Ramos (cell line): ENCODE data around the gene SEMA6B.

Source experiments
- in situ Hi-C: fragments of 300-500 bp; cut with MboI; formaldehyde crosslinking; loops from one replicate; pipeline ENCODE4 v1.14.3; 2022; ENCODE audit warnings: low sequenced_read_pairs; ENCODE audit not compliant: unreplicated experiment

The SEMA6B gene

DNA sequence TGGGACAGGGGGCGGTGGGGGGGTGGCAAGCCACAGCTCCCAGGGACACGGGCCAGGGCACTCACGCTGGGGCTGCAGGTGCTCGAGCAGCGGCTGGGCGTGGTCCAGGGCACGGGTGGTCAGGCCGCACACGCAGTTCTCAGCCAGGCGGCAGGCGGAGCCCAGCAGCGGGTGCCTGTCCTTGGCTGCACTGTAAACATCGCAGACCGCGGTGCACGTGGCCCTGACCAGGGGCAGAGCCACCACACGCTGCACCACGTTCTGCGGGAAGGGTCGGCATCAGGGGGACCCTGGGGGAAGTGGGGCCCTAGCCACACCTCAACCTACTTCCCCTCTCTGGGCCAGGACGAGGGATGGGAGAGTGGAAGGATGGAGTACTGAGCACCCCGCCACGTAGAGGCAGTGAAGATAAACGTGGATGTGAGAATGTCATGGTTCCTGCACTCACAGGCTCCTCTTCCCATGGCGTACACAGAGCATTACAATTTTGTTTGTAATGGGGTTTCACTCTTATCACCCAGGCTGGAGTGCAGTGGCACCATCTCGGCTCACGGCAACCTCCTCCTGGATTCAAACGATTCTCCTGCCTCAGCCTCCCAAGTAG lies 27.8 kb downstream of the SEMA6B start:
- in situ Hi-C loops, result no loop called here

DNA sequence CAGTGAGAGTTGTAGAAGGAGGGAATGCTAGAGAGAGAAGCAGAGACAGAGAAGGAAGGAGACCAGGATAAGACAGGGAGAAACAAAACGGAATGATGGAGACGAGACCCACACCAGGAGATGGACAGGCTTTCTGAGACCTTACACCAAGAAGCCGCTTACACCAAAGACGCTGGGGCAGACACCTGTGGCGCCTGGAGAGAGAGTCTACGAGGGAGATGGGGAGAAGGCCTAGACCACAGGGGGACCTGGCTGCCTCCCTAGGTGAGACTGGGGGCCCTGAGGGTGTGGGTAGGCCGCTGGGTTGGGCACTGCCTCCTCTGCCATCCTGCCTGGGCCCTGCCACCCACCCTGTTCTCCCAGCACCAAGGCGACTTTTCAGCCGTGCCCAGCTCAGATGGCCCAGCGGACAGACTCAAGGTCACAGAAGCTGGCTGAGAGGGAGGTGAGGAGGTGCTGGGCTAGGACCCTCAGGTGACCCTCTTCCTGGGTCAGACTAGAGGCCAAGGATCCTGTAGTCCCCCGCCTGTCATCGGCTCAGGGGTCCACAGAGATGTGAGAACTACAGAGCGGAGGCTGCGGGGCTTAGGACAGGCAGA lies 29.5 kb downstream of the SEMA6B start:
- in situ Hi-C loops, result loop anchor here (10.0 kb wide), 1 partner anchor 265 kb away; no protein-coding TSS in a partner anchor

DNA sequence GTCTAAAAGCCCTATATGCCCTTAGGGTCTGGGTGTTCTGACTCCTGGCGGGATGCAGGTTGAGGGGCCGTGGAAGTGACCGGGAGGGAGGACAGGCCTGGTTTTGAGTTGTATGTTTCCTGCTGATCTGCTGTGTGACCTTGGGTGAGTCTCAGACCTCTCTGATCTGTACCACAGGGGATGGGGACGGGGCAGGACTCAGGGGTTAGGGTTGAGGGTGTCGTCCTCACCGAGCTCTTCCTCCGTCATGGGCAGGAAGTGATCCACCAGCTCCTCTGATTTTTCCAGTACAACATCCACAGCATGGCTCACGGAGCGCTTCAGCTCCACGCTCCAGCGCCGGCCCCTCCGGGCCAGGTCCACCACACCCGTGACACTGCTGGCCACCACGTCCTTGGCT lies 30.6 kb downstream of the SEMA6B start:
- in situ Hi-C loops, result loop anchor here (10.0 kb wide), 1 partner anchor 264 kb away; no protein-coding TSS in a partner anchor

DNA sequence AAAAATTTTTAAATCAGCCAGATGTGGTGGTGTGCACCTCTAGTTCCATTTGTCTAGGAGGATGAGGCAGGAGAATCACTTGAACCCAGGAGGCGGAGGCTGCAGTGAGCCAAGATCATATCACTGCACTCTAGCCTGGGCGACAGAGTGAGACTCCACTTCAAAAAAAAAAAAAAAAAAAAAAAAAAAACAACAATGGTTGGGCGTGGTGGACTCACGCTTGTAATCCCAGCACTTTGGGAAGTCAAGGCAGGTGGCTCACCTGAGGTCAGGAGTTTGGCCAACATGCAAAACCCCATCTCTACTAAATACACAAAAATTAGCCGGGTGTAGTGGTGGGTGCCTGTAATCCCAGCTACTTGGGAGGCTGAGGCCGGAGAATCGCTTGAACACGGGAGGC lies 32.1 kb downstream of the SEMA6B start:
- in situ Hi-C loops, result loop anchor here (10.0 kb wide), 1 partner anchor 263 kb away; no protein-coding TSS in a partner anchor

DNA sequence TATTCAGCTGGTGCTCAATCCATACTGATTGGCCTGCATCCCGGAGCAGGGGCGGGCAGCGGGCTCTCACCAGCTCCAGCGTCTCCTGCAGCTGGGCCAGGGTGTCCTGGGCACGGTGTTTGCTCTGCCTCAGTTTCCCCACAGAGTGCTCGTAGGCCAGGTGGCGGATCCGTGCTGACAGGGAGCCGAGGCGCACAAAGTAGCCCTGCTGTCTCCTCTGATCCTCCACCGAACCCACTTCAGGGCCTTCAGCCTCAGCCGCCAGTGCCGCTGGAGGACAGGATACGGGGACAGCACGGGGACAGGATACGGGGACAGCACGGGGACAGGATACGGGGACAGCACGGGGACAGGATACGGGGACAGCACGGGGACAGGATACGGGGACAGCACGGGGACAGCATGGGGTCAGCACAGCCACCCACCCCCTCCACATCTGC lies 33.9 kb downstream of the SEMA6B start:
- in situ Hi-C loops, result loop anchor here (10.0 kb wide), 1 partner anchor 261 kb away; no protein-coding TSS in a partner anchor

DNA sequence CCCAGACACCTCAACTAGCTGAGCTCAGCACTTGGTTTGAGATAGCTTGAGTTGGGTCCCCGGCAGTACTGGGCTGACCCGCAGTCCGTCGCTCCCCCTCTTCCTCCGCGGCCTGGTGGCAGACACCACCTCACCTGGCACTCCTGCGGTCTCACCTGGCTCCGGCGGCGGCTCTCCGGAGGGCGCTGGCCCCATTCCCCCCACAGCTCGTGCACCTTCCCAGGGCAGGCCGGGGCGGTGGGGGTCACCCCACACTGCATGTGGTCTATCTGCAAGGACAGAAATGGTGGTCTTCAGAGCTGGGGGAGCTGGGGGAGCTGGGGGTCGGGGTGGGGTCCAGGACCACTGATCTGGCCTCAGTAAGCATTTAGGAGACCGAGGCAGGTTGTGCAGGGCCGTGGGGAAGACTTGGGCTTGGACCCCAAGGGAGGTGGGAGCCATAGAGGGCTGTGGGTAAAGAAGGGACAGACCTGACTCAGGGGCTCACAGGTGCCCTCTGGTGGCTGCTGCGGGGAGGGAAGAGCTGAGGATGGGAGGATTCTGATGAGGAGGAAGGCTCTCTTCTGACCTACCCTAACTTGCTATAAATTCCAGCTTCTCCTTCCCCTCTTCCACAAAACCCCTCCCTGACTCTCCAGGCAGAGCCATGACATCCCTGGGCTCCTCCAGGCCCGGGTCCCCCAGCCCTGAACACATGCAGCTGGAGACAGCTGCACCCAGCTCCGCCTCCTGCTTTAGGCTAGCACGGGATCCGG lies 34.5 kb downstream of the SEMA6B start:
- in situ Hi-C loops, result loop anchor here (10.0 kb wide), 1 partner anchor 260 kb away; no protein-coding TSS in a partner anchor

DNA sequence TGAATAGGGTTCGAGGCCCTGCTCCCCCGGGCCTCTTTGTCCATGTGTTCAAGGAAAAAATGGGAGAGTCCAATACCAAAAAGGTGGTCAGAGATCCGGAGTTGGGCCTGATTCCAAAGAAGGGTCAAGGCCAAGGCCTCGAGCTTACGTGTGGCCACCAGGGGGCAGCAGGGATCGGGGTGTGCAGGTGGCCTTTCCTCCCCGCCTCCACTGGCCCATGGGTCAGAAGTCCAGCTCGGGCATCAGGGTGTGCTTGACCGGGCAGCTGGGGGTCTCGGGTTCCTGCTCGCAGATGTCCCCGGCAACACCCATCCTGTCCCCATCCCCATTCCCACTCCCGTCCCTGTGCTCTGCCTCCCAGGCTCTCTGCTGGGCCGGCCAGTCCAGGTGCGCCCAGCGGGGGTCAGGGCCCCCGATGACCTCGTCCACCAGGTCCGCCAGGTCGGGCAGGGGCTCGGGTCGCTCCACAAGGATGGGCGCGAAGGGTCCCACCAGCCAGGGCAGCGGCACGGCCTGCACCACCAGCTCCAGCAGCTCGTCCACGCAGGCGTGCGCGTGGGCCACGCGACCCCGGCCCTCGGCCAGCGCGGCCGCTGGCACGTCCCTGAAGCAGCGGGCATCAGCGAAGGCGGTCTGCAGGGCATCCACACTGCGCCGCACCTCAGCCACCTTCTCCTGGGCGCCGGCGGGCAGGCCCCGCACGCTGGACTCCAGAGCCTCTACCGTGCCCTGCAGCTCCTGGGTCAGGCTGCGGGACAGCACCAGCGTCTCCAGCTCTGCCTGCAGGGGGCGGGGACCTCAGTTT lies 36.0 kb downstream of the SEMA6B start:
- in situ Hi-C loops, result loop anchor here (10.0 kb wide), 1 partner anchor 259 kb away; no protein-coding TSS in a partner anchor

DNA sequence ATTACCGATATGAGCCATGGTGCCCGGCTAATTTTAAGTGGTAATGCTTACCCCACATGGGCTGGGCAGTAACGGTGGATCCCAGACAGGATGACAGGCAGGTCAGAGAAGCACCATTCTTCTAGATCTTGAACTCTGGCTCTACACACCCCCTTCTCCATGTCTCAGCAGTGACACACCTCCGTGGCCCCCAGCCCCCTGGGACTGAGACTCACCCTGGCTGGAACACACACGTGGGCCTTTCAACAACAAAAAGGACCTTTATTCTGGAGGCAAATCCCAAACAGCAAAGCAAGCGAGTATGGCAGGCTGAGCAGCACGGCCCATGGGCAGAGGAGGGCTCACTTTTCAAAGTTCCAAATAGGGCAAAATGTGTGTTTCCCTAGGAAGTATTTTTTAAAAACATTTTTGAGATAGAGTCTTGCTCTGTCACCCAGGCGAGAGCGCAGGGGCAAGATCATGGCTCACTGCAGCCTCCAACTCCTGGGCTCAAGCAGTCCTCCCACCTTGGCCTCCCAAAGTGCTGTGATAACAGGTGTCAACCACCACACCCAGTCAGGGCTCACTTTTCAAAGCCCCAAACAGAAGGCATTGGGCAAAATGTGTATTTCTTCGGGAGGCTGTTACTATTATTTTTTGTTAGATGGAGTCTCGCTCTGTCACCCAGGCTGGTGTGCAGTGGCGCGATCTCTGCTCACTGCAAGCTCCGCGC lies 37.0 kb downstream of the SEMA6B start:
- in situ Hi-C loops, result loop anchor here (10.0 kb wide), 1 partner anchor 258 kb away; no protein-coding TSS in a partner anchor

DNA sequence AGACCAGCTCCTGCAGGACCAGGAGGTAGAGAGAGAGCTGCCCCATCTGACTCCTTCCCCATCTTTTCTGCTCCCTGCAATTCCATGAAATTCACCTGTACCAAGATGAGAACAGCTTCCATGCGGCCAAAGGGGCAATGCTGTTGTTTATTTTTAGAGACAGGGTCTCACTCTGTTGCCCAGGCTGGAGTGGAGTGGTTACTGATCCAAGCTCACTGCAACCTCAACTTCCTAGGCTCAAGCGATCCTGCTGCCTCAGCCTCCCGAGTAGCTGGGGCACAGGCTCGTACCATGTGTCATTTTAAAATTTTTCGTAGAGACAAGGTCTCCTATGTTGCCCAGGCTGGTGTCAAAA lies 37.6 kb downstream of the SEMA6B start:
- in situ Hi-C loops, result loop anchor here (10.0 kb wide), 1 partner anchor 257 kb away; no protein-coding TSS in a partner anchor

DNA sequence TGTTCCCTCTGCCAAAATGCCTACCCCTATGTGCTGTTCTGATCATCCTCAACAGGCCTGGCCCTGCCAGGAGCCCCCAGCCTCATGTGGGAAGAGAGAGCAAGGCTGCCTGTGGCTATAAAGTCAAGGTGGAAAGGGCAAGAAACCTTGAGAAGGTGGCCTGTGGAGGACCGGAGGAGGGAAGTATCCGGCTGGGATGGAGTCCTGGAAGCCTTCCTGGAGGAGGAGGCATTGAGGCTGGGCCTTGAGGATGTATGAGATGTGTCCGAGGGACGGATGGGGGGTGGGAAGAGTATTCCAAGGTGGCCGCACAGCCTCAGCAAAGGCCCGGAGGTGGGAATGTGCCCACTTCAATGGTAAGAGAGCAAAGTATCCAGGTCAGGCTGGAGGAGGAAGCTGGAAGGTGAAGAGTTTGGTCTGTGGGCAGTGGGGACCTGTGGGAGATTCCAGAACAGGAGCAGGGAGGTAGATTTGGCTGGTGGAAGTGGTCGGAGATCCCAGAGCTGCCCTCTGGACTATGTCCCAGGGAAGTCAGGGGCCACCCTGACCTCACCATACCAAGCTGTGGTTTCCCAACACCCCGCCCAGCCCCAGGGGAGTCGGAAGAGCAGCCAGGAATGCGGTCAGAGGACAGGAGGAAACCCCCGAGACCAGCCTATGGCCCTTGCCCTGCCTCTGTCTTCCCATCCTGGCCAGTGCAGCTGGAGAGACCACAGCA lies 38.2 kb downstream of the SEMA6B start:
- in situ Hi-C loops, result loop anchor here (10.0 kb wide), 1 partner anchor 257 kb away; no protein-coding TSS in a partner anchor

DNA sequence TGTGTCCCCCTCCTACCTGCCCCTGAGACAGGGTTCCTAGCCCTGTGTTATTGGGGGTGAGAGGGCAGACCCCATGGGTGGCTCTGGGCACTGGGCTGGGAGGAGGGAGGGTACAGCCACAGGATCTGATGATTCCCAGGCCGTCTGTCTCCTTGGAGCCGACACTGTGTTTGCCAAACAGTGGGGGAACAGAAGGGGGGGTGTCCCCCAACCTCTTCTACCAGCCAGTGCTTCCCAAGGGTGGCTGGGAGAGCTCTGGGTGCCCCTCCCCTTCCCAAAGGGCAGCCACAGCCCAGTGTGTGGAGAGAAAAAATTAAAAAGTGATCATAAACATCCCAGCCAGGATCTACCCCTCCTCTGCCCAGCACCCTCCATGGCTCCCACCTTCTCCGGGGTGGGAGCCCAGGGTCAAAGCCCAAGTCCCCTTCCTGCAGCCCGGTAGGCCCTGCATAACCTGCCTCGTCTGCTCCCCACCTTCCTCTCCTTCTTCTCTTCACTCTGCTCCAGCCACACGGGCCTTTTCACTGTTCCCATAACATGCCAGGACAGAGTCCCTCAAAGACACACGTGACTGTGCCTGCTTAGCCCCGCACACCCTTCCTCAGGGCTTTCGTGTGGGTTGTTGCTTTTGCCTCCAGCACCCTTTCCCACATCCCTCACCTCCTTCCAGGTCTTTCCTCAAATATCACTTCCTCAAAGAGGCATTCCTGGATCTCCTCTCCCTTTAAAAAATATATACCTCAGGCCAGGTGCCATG lies 39.8 kb downstream of the SEMA6B start:
- in situ Hi-C loops, result loop anchor here (10.0 kb wide), 1 partner anchor 255 kb away; no protein-coding TSS in a partner anchor

DNA sequence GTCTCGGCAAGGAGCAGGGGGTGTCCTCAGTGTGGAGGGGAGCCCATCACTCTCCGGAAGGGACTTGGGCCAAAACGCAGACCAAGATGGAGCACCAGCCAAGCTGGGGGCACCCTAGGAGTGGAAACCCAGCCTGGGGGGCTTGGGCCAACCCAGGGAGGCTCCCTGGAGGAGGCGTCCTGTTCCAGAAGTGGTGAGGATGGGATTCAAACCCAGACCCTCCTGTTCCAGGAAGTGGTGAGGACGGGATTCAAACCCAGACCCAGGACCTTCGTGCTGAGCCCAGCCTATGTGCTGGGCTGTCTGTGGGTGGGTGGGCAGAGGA lies 40.4 kb downstream of the SEMA6B start:
- in situ Hi-C loops, result no loop called here

DNA sequence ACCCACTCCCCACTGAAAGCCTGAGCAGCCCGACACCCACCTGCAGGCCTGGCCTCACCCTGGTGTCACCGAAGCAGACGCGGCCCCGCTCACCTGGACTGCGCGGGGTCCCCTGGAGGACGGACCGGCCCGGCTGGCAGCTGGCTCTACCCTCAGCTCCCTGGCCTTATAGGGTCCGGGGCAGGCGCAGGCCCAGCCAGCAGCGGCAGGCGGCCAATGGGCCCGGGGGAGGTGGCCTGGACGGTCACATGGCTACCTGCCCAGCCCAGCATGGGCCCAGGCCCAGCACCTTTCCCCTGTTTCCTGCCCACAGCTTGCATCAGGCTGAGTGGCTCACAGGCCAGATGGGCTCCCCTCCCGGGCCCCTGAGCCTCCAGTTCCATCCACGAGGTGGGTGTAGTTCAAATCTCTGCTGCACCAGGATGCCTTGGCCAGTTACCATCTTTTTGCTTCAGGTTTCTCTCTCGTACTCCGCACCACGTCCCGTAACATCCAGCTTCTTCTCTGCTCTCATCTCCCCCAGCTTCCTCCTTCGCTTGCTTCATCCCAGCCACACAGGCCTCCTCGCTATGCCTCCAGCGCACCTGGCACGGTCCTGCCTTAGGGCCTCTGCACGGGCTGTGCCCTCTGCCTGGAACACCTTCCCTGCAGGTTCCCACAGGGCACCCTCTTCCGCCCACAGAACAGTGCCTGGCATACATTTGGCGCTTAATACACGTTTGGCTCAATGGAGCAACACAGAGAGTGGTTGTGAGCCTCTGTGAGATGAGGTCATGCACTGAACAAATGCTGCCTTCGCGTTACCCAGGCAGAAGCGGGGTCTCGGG lies 40.9 kb downstream of the SEMA6B start, which contains the start of gene PLIN4:
PLIN4 (minus strand) TSS at position 142 of the 827 bp plus-strand sequence. CDS start 214 bp downstream, outside the sequence.
- in situ Hi-C loops, result no loop called here

DNA sequence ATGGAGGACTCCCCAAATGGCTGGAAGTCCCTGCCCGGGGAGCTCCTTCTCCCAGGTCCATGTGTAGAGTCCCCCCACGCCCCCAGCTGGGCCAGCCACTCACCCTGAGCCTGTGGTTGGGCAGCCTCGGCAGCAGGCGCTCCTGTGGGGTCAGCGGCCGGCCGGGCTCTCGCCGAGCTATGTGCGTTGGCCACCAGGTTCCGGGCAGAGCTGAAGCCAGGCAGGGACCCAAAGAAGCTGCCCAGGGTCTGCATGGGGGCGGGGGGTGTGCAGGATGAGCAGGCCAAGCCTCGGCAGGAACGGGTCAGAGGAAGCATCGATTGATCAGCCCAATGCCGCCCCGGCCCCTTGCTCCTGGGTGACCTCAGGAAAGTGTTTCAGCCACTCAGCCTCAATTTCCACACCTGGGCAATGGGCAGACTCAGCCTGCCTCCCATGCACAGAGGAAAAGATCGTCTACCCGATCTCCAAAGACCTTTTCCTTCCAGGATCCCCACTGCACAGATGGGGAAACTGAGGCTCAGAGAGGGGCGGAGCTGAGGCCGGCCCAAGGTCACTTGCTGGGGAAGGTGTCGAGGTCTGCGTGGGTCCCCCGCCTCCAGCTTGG lies 41.9 kb downstream of the SEMA6B start:
- in situ Hi-C loops, result no loop called here

DNA sequence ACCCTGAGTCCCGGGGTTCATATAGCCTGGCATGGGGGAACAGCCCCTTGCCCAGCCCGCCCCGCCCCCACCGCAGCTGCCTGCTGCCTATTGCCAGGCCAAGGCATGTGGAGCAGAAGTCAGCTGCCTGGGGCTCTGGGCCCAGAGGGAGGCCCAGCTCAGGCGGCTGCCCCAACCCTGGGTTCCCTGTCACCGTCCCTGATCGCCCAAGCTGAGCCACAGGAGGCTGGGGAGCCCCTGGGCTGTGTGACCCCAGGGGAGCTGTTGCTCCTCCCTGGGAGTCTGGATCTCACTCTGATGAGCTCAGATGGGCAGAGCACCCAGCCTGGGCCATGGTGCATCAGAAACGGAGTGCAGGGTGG lies 42.6 kb downstream of the SEMA6B start:
- in situ Hi-C loops, result no loop called here

DNA sequence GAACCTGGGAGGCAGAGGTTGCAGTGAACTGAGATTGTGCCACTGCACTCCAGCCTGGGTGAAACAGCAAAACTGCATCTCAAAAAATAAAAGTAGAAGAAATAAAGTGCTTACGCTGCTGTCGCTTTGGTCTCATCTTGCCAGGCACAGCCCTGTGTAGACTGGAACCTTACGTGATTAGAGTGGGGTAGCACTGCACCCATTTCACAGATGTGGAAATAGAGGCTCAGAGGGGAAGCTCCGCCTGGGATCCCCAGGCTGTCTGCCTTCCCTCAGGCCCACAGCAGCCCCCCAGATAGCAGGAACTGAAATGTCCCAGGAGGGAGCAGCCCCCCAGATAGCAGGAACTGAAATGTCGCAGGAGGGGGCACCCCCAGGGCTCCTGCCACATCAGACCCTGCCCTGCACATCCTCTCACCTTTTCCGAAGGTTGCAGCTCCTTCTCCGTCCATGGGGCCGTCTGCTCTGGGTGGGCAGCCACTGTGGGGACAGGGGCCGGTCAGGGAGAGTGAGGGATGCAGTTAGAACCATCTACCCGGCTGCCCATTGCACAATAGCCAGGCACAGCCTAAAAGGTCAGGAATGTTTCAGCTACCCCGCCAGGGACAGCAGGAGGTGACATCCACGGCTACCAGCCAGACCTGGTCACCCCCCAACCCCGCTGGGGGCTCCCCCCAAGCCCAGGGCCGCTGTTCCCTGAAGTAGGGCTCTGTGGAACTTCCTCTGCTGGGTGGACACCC lies 43.1 kb downstream of the SEMA6B start:
- in situ Hi-C loops, result no loop called here
